Thyroid gland (tissue), 4 donors: ENCODE results near the gene CDK16. TPM values are rescaled to one million over a fixed set of nuclear protein-coding genes. Genes with fewer than 3 reads are reported as not detected.

Experiments
- DNase-seq, 2 donors: peaks; one replicate each; pipeline ENCODE4 v3.0.0-alpha.2; 2019
- H3K27ac ChIP-seq, 3 donors: fragments of 200-600 bp; sonication (generic); 1 replicate in 2 of 3; 2 replicates in 1 of 3; pipeline ENCODE4 v1.5.1; 2016 to 2019; ENCODE audit warnings: mild to moderate bottlenecking in 1 of 3, moderate library complexity in 1 of 3
- H3K27me3 ChIP-seq: fragments of 200-600 bp; sonication (generic); one replicate; pipeline ENCODE4 v1.5.1; 2019
- H3K36me3 ChIP-seq, 2 donors: fragments of 200-600 bp; sonication (generic); one replicate each; pipeline ENCODE4 v1.5.1; 2016 to 2019
- H3K4me1 ChIP-seq, 2 donors: fragments of 200-600 bp; sonication (generic); one replicate each; pipeline ENCODE4 v1.5.1; 2017 to 2019
- H3K4me3 ChIP-seq, 3 donors: fragments of 200-600 bp; sonication (generic); replicated peaks in 1 of 3; 1 replicate in 2 of 3; 2 replicates in 1 of 3; pipeline ENCODE4 v1.5.1; 2016; ENCODE audit warnings: mild to moderate bottlenecking in 1 of 3
- H3K9me3 ChIP-seq: fragments of 200-600 bp; sonication (generic); one replicate; pipeline ENCODE4 v1.5.1; 2017
- CTCF ChIP-seq, 6 experiments: fragments of 200-600 bp in 3 of 6; fragments of 450-650 bp in 3 of 6; sonication (generic) in 3 of 6; IDR thresholded peaks; one replicate each; pipeline ENCODE4 v1.5.1; 2016 to 2019; ENCODE audit warnings: antibody characterized with exemption in 6 of 6, mild to moderate bottlenecking in 2 of 6, inconsistent platforms in 1 of 6, moderate library complexity in 1 of 6
- POLR2A ChIP-seq, 2 donors: fragments of 450-650 bp; IDR thresholded peaks; one replicate each; pipeline ENCODE4 v1.6.1; 2017; ENCODE audit warnings: antibody characterized with exemption in 2 of 2, mild to moderate bottlenecking in 2 of 2, moderate library complexity in 1 of 2
- WGBS, 2 donors: methylation state at CpG; one replicate each; pipeline ENCODE4 v1.1.5; 2017; 5-methylcytosine and 5-hydroxymethylcytosine counted together
- intact Hi-C: fragments of 100-400 bp; cut with DNase I; formaldehyde crosslinking; loops from one replicate; pipeline ENCODE4 v1.15.1; 2023
- total RNA-seq, 4 donors: library from RNA; depleted of rRNA; stranded (reverse); fragments of >200 nt; gene quantifications; one replicate each; pipeline ENCODE4 v1.2.3, GENCODE V29; 2016

CDK16 gene
- total RNA-seq, 4 donors from 2014 or later: 76.6 to 111 (median 93.7) TPM

DNA sequence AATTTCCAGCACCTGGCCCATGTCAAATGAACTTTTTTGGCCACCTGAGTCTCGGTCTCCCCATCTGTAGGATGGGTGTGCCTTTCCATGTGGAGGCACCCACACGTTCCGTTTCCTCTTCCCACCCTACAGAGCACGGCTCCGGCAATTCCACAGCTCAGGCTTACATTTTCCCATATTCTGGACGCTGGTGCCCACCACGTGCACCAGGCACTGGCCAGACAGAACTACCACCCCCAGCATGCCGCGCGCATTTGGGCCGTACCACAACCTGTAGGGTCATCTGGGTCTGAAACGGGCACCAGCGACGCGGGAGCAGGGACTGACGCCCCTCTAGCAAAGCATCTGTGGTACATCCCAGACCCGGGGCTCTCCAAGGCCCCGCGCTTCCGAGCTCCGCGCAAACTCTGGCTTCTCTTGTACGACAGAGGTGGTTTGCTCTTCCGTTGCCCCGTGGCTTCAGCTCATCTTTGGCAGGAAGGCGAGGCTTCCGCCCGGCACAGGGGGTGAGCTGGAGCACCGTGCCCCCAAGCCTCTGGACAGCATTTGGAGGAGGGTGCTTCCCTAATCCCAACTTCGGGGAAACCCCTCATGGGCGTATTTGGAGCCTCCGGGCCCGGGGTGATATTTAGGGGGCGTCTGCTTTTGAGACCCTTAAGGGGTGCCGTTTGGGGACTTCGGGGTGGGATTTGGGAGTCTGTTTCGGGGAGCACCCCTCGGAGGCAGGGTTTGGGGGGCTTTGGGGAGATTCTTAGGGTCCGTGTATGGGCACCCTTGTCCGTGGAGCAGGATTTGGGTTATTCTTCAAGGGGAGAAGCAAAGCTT, 27.8 kb upstream of the CDK16 start:
- WGBS, 2 donors: 3 to 4% methylated on average over 16 to 20 of the region's 40 CpGs
- peak overlapping the region in 2 of 3 donors; percentile 41 to 44 for H3K4me3 ChIP-seq
- H3K4me1 ChIP-seq: peaks cover 24 to 32% of the 10 kb centered on the region in 2 donors
- peaks cover 0 to 5% of the 10 kb centered on the region in 2 donors for H3K36me3 ChIP-seq
- intact Hi-C loops: loop anchor here (5.0 kb wide), 2 partner anchors 197 to 337 kb away; no protein-coding TSS in a partner anchor
- no peaks in the 10 kb centered on the region for H3K27me3 ChIP-seq
- no peaks in the 10 kb centered on the region for H3K9me3 ChIP-seq
- H3K27ac ChIP-seq: peak overlapping the region in 1 of 3 donors; percentile 39
- peak; percentile 86 to 88 for DNase-seq
- no peak for TF ChIP-seq CTCF (IDR thresholded peaks at IDR 0.05)
- peak in 1 of 2 donors; percentile 68 for TF ChIP-seq POLR2A (IDR thresholded peaks at IDR 0.05)

DNA sequence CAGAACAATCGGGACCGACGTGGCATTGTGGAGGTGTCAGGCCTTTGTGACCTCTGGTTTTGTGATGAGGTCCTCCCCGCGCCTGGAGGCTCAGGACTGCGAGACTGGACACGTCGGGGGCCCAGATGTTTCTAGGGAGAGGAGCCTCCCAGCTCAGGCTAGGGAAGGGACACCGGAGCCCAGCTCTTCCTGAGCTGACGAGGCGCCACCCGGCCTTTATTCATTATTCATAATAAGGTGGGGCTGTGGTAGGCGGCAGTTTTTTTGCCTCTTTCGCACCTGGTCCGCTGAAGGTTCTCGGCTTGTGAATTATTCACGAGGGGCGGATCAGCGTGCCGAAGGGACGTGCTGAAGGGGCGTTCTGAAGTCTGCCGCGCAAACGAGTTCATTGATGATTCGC, 27.1 kb upstream of the CDK16 start:
- no peaks in the 10 kb centered on the region for H3K27me3 ChIP-seq
- no peak for TF ChIP-seq CTCF (IDR thresholded peaks at IDR 0.05)
- peak in 1 of 2 donors; percentile 6 for TF ChIP-seq POLR2A (IDR thresholded peaks at IDR 0.05)
- WGBS, 2 donors: 4 to 7% methylated on average over 5 to 9 of the region's 26 CpGs
- H3K27ac ChIP-seq: peak overlapping the region in 1 of 3 donors; percentile 39
- H3K36me3 ChIP-seq: no peaks in the 10 kb centered on the region
- peak overlapping the region in 1 of 3 donors; percentile 41 for H3K4me3 ChIP-seq
- DNase-seq: peak; percentile 12 to 23
- H3K9me3 ChIP-seq: no peaks in the 10 kb centered on the region
- intact Hi-C loops: loop anchor here (5.0 kb wide), 2 partner anchors 196 to 336 kb away; no protein-coding TSS in a partner anchor
- H3K4me1 ChIP-seq: peaks cover 31 to 39% of the 10 kb centered on the region in 2 donors

GRCh38 chrX:47191806-47192401, 26.6 kb upstream of the CDK16 start:
- Histone ChIP-seq H3K4me3 (no peak overlapping the region), H3K27ac (no peak overlapping the region), H3K4me1 (peaks cover 35 to 42% of the 10 kb centered on the region in 2 donors), H3K9me3 (no peaks in the 10 kb centered on the region), H3K27me3 (no peaks in the 10 kb centered on the region), H3K36me3 (peaks cover 0 to under 1% of the 10 kb centered on the region in 2 donors)
- WGBS, 2 donors: 71 to 86% methylated on average over 12 to 16 of the region's 16 CpGs
- intact Hi-C loops: loop anchor here (5.0 kb wide), 2 partner anchors 195 to 335 kb away; no protein-coding TSS in a partner anchor
- DNase-seq: no peak
- TF ChIP-seq CTCF (IDR thresholded peaks at IDR 0.05): no peak

- intact Hi-C loops: loop anchor here (5.0 kb wide), 2 partner anchors 194 to 334 kb away; no protein-coding TSS in a partner anchor
- Histone ChIP-seq H3K9me3 (no peaks in the 10 kb centered on the region), H3K27me3 (no peaks in the 10 kb centered on the region), H3K27ac (peak within 1 kb of the TSS; percentile 90 to 97 (median 93)), H3K36me3 (peaks cover under 1 to 6% of the 10 kb centered on the region in 2 donors), H3K4me1 (peaks cover 43 to 52% of the 10 kb centered on the region in 2 donors), H3K4me3 (peak within 1 kb of the TSS in 2 of 3 donors; percentile 29 to 85)
- DNase-seq: peak; percentile 92 to 94
- peak; percentile 45 to 90 for TF ChIP-seq POLR2A (IDR thresholded peaks at IDR 0.05)
- peak; percentile 30 to 96 (median 68) for TF ChIP-seq CTCF (IDR thresholded peaks at IDR 0.05)
- 0 to 2% methylated on average over 7 to 11 of the region's 50 CpGs for WGBS, 2 donors
Observed at GRCh38 chrX:47193475-47194193, 24.8 kb upstream of the CDK16 start, which contains the start of gene UBA1. Gene UBA1 (plus strand): TSS chrX:47193829. CDS start chrX:47198803, 4,974 bp downstream.
